Measurements from ENCODE around the gene PRKRIP1.

PRKRIP1 gene

DNA sequence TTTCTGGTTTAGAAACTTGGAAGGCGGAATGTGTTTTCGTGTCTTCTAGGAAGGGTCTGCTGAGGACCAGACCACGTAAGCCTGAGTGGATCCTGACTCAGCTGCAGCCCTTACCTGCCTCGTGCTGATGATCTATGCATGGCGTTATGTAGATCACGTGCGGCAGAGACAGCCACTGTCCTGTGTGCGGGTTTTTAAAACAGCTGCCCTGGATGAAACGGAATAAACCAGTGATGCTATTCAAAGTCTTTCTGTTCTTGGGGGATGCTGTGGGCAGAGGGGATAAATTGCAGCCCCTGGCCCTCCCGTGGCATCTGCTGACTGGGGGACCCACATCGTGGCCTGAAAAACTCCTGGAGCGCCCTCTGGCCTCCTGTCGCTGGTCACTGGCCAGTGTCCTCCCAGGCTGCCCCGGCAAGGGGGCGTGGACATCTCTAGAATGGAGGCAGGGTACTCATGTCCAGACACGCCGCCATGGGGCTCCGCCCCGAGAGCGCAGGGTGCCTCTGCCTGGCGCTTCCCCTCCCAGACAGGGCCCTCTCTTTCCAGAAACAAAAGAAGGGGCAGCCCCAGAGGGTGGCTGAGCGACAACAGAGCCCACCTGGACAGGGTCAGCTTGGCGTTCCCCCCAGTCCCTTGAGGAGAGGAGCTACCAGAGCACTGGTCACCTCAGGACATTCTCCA, 55.4 kb downstream of the PRKRIP1 start:
- Histone ChIP-seq H3K9me3 (ENCODE audit: low read length) (no peaks in the 10 kb centered on the region), H3K4me2 (ENCODE audit: low read length) (peak overlapping the region; percentile 19), H3K4me3 (ENCODE audit: low read depth, low read length, poor library complexity, severe bottlenecking) (no peak overlapping the region), H2AFZ (ENCODE audit: low read length) (no peak overlapping the region), H3K27me3 (ENCODE audit: insufficient read depth, low read length) (no peaks in the 10 kb centered on the region), H3K27ac (ENCODE audit: low read depth, low read length, poor library complexity, severe bottlenecking) (peak overlapping the region; percentile 73), H3K36me3 (ENCODE audit: insufficient read depth, low read length) (peaks cover 34% of the 10 kb centered on the region), H3K9me2 (ENCODE audit: low read depth, low read length) (no peaks in the 10 kb centered on the region), H3K4me1 (ENCODE audit: insufficient read depth, low read length, severe bottlenecking) (peaks cover 33% of the 10 kb centered on the region), H3F3A (ENCODE audit: insufficient read depth, low read length) (no peaks in the 10 kb centered on the region; the same call in 1 of the 2 replicates), H3K79me2 (ENCODE audit: insufficient read depth, low read length) (no peaks in the 10 kb centered on the region), H4K20me1 (ENCODE audit: insufficient read depth, low read length) (no peaks in the 10 kb centered on the region), H3K9ac (ENCODE audit: low read length) (no peak overlapping the region; the same call in 1 of the 2 replicates)
- TF ChIP-seq, protein P1, sequence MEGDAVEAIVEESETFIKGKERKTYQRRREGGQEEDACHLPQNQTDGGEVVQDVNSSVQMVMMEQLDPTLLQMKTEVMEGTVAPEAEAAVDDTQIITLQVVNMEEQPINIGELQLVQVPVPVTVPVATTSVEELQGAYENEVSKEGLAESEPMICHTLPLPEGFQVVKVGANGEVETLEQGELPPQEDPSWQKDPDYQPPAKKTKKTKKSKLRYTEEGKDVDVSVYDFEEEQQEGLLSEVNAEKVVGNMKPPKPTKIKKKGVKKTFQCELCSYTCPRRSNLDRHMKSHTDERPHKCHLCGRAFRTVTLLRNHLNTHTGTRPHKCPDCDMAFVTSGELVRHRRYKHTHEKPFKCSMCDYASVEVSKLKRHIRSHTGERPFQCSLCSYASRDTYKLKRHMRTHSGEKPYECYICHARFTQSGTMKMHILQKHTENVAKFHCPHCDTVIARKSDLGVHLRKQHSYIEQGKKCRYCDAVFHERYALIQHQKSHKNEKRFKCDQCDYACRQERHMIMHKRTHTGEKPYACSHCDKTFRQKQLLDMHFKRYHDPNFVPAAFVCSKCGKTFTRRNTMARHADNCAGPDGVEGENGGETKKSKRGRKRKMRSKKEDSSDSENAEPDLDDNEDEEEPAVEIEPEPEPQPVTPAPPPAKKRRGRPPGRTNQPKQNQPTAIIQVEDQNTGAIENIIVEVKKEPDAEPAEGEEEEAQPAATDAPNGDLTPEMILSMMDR (IDR thresholded peaks at IDR 0.05; ENCODE audit: low read length): no peak
- TF ChIP-seq EZH2 (IDR thresholded peaks at IDR 0.05; ENCODE audit: borderline replicate concordance, low read length): no peak

DNA sequence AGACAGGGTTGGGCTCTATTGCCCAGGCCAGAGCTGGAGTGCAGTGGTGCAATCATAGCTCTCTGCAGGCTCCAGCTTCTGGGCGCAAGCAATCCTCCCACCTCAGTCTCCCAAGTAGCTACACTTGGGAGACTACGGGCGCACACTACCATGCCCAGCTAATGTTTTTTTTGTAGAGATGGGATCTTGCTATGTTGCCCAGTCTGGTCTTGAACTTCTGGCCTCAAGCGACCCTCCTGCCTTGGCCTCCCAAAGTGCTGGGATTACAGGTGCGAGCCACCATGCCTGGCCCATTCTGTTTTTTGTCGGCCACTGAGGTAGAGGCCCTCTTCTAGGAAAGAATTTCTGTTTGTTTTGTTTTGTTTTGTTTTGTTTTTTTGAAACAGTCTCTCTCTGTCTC, 56.3 kb downstream of the PRKRIP1 start:
- Histone ChIP-seq H3K27me3 (ENCODE audit: insufficient read depth, low read length) (no peaks in the 10 kb centered on the region), H3K36me3 (ENCODE audit: insufficient read depth, low read length) (peaks cover 34% of the 10 kb centered on the region), H4K20me1 (ENCODE audit: insufficient read depth, low read length) (no peaks in the 10 kb centered on the region), H3K9me2 (ENCODE audit: low read depth, low read length) (no peaks in the 10 kb centered on the region), H3F3A (ENCODE audit: insufficient read depth, low read length) (no peaks in the 10 kb centered on the region; the same call in 1 of the 2 replicates), H3K27ac (ENCODE audit: low read depth, low read length, poor library complexity, severe bottlenecking) (peak overlapping the region; percentile 73), H3K79me2 (ENCODE audit: insufficient read depth, low read length) (no peaks in the 10 kb centered on the region), H3K9me3 (ENCODE audit: low read length) (no peaks in the 10 kb centered on the region), H2AFZ (ENCODE audit: low read length) (no peak overlapping the region), H3K4me2 (ENCODE audit: low read length) (no peak overlapping the region), H3K4me3 (ENCODE audit: low read depth, low read length, poor library complexity, severe bottlenecking) (no peak overlapping the region), H3K9ac (ENCODE audit: low read length) (no peak overlapping the region), H3K4me1 (ENCODE audit: insufficient read depth, low read length, severe bottlenecking) (peaks cover 28% of the 10 kb centered on the region)
- TF ChIP-seq EZH2 (IDR thresholded peaks at IDR 0.05; ENCODE audit: borderline replicate concordance, low read length): no peak
- TF ChIP-seq, protein P1 (IDR thresholded peaks at IDR 0.05; ENCODE audit: low read length): no peak

DNA sequence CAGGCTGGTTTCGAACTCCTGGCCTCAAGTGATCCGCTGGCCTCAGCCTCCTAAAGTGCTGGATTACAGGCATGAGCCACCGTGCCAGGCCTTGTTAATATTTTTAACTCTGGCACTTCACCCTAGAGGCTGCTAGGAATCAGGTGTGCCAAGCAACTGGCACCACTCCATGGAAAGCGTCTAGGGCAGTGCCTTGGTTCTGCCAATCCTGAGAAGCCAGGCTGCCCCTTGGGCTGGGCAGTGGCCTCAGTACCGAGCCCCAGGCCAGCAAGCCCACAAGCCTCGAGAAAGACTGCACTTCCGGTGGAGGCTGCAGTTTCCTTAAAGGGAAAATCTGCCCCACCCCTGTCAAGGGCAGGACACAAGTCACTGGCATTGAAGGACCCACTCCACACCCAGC, 57.2 kb downstream of the PRKRIP1 start:
- peaks cover 28% of the 10 kb centered on the region for H3K4me1 ChIP-seq (ENCODE audit: insufficient read depth, low read length, severe bottlenecking)
- H3K79me2 ChIP-seq (ENCODE audit: insufficient read depth, low read length): no peaks in the 10 kb centered on the region
- H3K9me2 ChIP-seq (ENCODE audit: low read depth, low read length): no peaks in the 10 kb centered on the region
- no peaks in the 10 kb centered on the region for H3K27me3 ChIP-seq (ENCODE audit: insufficient read depth, low read length)
- no peaks in the 10 kb centered on the region for H3K9me3 ChIP-seq (ENCODE audit: low read length)
- H3K36me3 ChIP-seq (ENCODE audit: insufficient read depth, low read length): peaks cover 34% of the 10 kb centered on the region
- no peaks in the 10 kb centered on the region; the same call in 1 of the 2 replicates for H3F3A ChIP-seq (ENCODE audit: insufficient read depth, low read length)
- H2AFZ ChIP-seq (ENCODE audit: low read length): no peak overlapping the region
- H3K4me3 ChIP-seq (ENCODE audit: low read depth, low read length, poor library complexity, severe bottlenecking): no peak overlapping the region
- no peak overlapping the region for H3K9ac ChIP-seq (ENCODE audit: low read length)
- H3K4me2 ChIP-seq (ENCODE audit: low read length): no peak overlapping the region
- H3K27ac ChIP-seq (ENCODE audit: low read depth, low read length, poor library complexity, severe bottlenecking): no peak overlapping the region
- TF ChIP-seq, protein P1 (IDR thresholded peaks at IDR 0.05; ENCODE audit: low read length): no peak
- no peak for TF ChIP-seq EZH2 (IDR thresholded peaks at IDR 0.05; ENCODE audit: borderline replicate concordance, low read length)
- H4K20me1 ChIP-seq (ENCODE audit: insufficient read depth, low read length): no peaks in the 10 kb centered on the region
